Skeletal muscle tissue (tissue), 4 donors: Measurements from ENCODE around the gene IGFLR1. TPM values are rescaled to one million over a fixed set of nuclear protein-coding genes. Genes with fewer than 3 reads are reported as not detected.

Experiments used
- H3K27ac ChIP-seq: one replicate; pipeline ENCODE4 v1.7.0; 2013; ENCODE audit warnings: mild to moderate bottlenecking, low read depth, low read length, inconsistent platforms
- H3K27me3 ChIP-seq, 3 donors: one replicate each; pipeline ENCODE4 v1.7.0; 2013; ENCODE audit warnings: low read length in 3 of 3; ENCODE audit not compliant: control insufficient read depth in 3 of 3, insufficient read depth in 3 of 3
- H3K36me3 ChIP-seq, 3 donors: one replicate each; pipeline ENCODE4 v1.7.0; 2013; ENCODE audit warnings: low read length in 3 of 3; ENCODE audit not compliant: control insufficient read depth in 3 of 3, insufficient read depth in 3 of 3
- H3K4me1 ChIP-seq, 3 donors: one replicate each; pipeline ENCODE4 v1.7.0; 2013; ENCODE audit warnings: low read length in 3 of 3, mild to moderate bottlenecking in 3 of 3; ENCODE audit not compliant: control insufficient read depth in 3 of 3, insufficient read depth in 3 of 3
- H3K4me3 ChIP-seq, 3 donors: one replicate each; pipeline ENCODE4 v1.7.0; 2013; ENCODE audit warnings: low read length in 3 of 3
- H3K9ac ChIP-seq, 3 donors: one replicate each; pipeline ENCODE4 v1.7.0; 2013; ENCODE audit warnings: low read length in 3 of 3, mild to moderate bottlenecking in 3 of 3, moderate library complexity in 2 of 3, low read depth in 1 of 3
- H3K9me3 ChIP-seq, 3 donors: one replicate each; pipeline ENCODE4 v1.7.0; 2013; ENCODE audit warnings: low read length in 3 of 3; ENCODE audit not compliant: control insufficient read depth in 3 of 3
- total RNA-seq: library from RNA; depleted of rRNA; stranded (reverse); fragments of >200 nt; gene quantifications from one replicate; pipeline ENCODE4 v1.2.3, GENCODE V29; 2014
- donor health status: Osteomylitis.

IGFLR1 gene
- total RNA-seq, 1 donor from 2014 or later: 3.1 TPM

GRCh38 chr19:35785339-35785627 is 43.0 kb upstream of the IGFLR1 start:
- Histone ChIP-seq H3K9ac (no peak overlapping the region), H3K27ac (no peak overlapping the region), H3K4me3 (no peak overlapping the region), H3K4me1 (no peaks in the 10 kb centered on the region), H3K27me3 (no peaks in the 10 kb centered on the region), H3K9me3 (no peaks in the 10 kb centered on the region), H3K36me3 (peaks cover 2 to 9% (median 6%) of the 10 kb centered on the region in 3 donors)

- no peaks in the 10 kb centered on the region for H3K27me3 ChIP-seq
- no peak overlapping the region for H3K27ac ChIP-seq
- H3K4me1 ChIP-seq: no peaks in the 10 kb centered on the region
- H3K9ac ChIP-seq: no peak overlapping the region
- peaks cover 4 to 12% (median 6%) of the 10 kb centered on the region in 3 donors for H3K36me3 ChIP-seq
- no peak overlapping the region for H3K4me3 ChIP-seq
- no peaks in the 10 kb centered on the region for H3K9me3 ChIP-seq
Measured at GRCh38 chr19:35784503-35785338, 42.5 kb upstream of the IGFLR1 start.

GRCh38 chr19:35783469-35784434 is 41.5 kb upstream of the IGFLR1 start:
- no peaks in the 10 kb centered on the region for H3K27me3 ChIP-seq
- H3K4me3 ChIP-seq: no peak overlapping the region
- no peaks in the 10 kb centered on the region for H3K4me1 ChIP-seq
- H3K9me3 ChIP-seq: no peaks in the 10 kb centered on the region
- no peak overlapping the region for H3K27ac ChIP-seq
- H3K9ac ChIP-seq: no peak overlapping the region
- H3K36me3 ChIP-seq: peaks cover 6 to 17% (median 6%) of the 10 kb centered on the region in 3 donors

- no peaks in the 10 kb centered on the region for H3K9me3 ChIP-seq
- no peaks in the 10 kb centered on the region for H3K4me1 ChIP-seq
- H3K4me3 ChIP-seq: no peak overlapping the region
- H3K36me3 ChIP-seq: peaks cover 10 to 17% (median 15%) of the 10 kb centered on the region in 3 donors
- no peak overlapping the region for H3K9ac ChIP-seq
- H3K27me3 ChIP-seq: no peaks in the 10 kb centered on the region
- no peak overlapping the region for H3K27ac ChIP-seq
Measured at GRCh38 chr19:35782589-35782988, 40.3 kb upstream of the IGFLR1 start.

- no peaks in the 10 kb centered on the region for H3K4me1 ChIP-seq
- no peak overlapping the region for H3K27ac ChIP-seq
- H3K27me3 ChIP-seq: no peaks in the 10 kb centered on the region
- no peaks in the 10 kb centered on the region for H3K9me3 ChIP-seq
- no peak overlapping the region for H3K4me3 ChIP-seq
- peaks cover 10 to 17% (median 16%) of the 10 kb centered on the region in 3 donors for H3K36me3 ChIP-seq
- H3K9ac ChIP-seq: no peak overlapping the region
Measured at GRCh38 chr19:35781650-35782049, 39.4 kb upstream of the IGFLR1 start.

GRCh38 chr19:35780717-35781116 is 38.5 kb upstream of the IGFLR1 start:
- H3K4me1 ChIP-seq: peaks cover 3 to 5% (median 4%) of the 10 kb centered on the region in 3 donors
- H3K9ac ChIP-seq: no peak overlapping the region
- H3K4me3 ChIP-seq: no peak overlapping the region
- no peak overlapping the region for H3K27ac ChIP-seq
- peaks cover 10 to 13% (median 12%) of the 10 kb centered on the region in 3 donors for H3K36me3 ChIP-seq
- H3K27me3 ChIP-seq: no peaks in the 10 kb centered on the region
- H3K9me3 ChIP-seq: no peaks in the 10 kb centered on the region

GRCh38 chr19:35780058-35780457 is 37.8 kb upstream of the IGFLR1 start:
- H3K27ac ChIP-seq: no peak overlapping the region
- H3K36me3 ChIP-seq: peaks cover 10 to 13% (median 12%) of the 10 kb centered on the region in 3 donors
- H3K27me3 ChIP-seq: no peaks in the 10 kb centered on the region
- H3K9ac ChIP-seq: no peak overlapping the region
- H3K4me1 ChIP-seq: peaks cover 4 to 5% (median 5%) of the 10 kb centered on the region in 3 donors
- H3K4me3 ChIP-seq: no peak overlapping the region
- H3K9me3 ChIP-seq: no peaks in the 10 kb centered on the region

- Histone ChIP-seq H3K4me1 (peaks cover 10 to 13% (median 11%) of the 10 kb centered on the region in 3 donors), H3K36me3 (peaks cover 10 to 13% (median 12%) of the 10 kb centered on the region in 3 donors), H3K27ac (no peak overlapping the region), H3K27me3 (no peaks in the 10 kb centered on the region), H3K9me3 (no peaks in the 10 kb centered on the region), H3K4me3 (no peak overlapping the region), H3K9ac (no peak overlapping the region)
Measured at GRCh38 chr19:35779033-35779432, 36.8 kb upstream of the IGFLR1 start.

GRCh38 chr19:35777961-35778360 is 35.7 kb upstream of the IGFLR1 start:
- H3K36me3 ChIP-seq: peaks cover 10 to 13% (median 12%) of the 10 kb centered on the region in 3 donors
- H3K27ac ChIP-seq: no peak overlapping the region
- no peaks in the 10 kb centered on the region for H3K9me3 ChIP-seq
- H3K4me3 ChIP-seq: no peak overlapping the region
- peaks cover 10 to 13% (median 11%) of the 10 kb centered on the region in 3 donors for H3K4me1 ChIP-seq
- no peaks in the 10 kb centered on the region for H3K27me3 ChIP-seq
- H3K9ac ChIP-seq: peak overlapping the region in 1 of 3 donors; percentile 3
